Measurements from ENCODE around the gene CHRDL2.

- TF ChIP-seq CTCF (IDR thresholded peaks at IDR 0.05 in 4 of 5, conservative IDR thresholded peaks at IDR 0.05 in 1 of 5) = no peak
- TF ChIP-seq POLR2A (IDR thresholded peaks at IDR 0.05) = no peak
Measured at GRCh38 chr11:74696500-74696899, 34.7 kb downstream of the CHRDL2 start.

Measured in gastrocnemius medialis (tissue), 4 donors.